ENCODE measurements around the gene SKIDA1. TPM values are rescaled to one million over a fixed set of nuclear protein-coding genes. Genes with fewer than 3 reads are reported as not detected.

The SKIDA1 gene
- total and polyA plus RNA-seq, 4 donors: 0.63 to 2.6 (median 1.6) TPM

- no peaks in the 10 kb centered on the region for H3K9me3 ChIP-seq (ENCODE audit: control insufficient read depth in 4 of 4, low read length in 3 of 4)
- peaks cover 2 to 12% (median 11%) of the 10 kb centered on the region in 4 donors for H3K4me1 ChIP-seq (ENCODE audit: control insufficient read depth in 4 of 4, insufficient read depth in 4 of 4, low read length in 3 of 4)
- H3K36me3 ChIP-seq (ENCODE audit: control insufficient read depth in 4 of 4, insufficient read depth in 3 of 4, low read depth in 1 of 4, low read length in 3 of 4): peaks cover 2 to 6% (median 4%) of the 10 kb centered on the region in 4 donors
- WGBS: 4% methylated on average over 96 of the region's 96 CpGs
- DNase-seq (ENCODE audit: low spot score): peak; percentile 72
- peak overlapping the region; percentile 99 to 100 for H3K27ac ChIP-seq (ENCODE audit: low read depth in 1 of 2, low read length in 2 of 2)
- TF ChIP-seq GABPA (IDR thresholded peaks at IDR 0.05 in 1 of 2, conservative IDR thresholded peaks at IDR 0.05 in 1 of 2): no peak
- H3K9ac ChIP-seq (ENCODE audit: low read depth in 1 of 2, low read length in 2 of 2): no peak overlapping the region
- H3K27me3 ChIP-seq (ENCODE audit: control insufficient read depth in 4 of 4, insufficient read depth in 4 of 4, low read length in 3 of 4): no peaks in the 10 kb centered on the region
- H3K4me3 ChIP-seq (ENCODE audit: low read depth in 1 of 3, low read length in 3 of 3): peak overlapping the region; percentile 66 to 95 (median 89)
These were observed 9.4 kb upstream of the SKIDA1 start for GRCh38 chr10:21534604-21535493.

GRCh38 chr10:21534280-21534586 lies 8.8 kb upstream of the SKIDA1 start:
- Histone ChIP-seq H3K4me1 (ENCODE audit: control insufficient read depth in 4 of 4, insufficient read depth in 4 of 4, low read length in 3 of 4) (peaks cover 2 to 12% (median 11%) of the 10 kb centered on the region in 4 donors), H3K36me3 (ENCODE audit: control insufficient read depth in 4 of 4, insufficient read depth in 3 of 4, low read depth in 1 of 4, low read length in 3 of 4) (peaks cover 0 to 6% (median 4%) of the 10 kb centered on the region in 4 donors), H3K9me3 (ENCODE audit: control insufficient read depth in 4 of 4, low read length in 3 of 4) (no peaks in the 10 kb centered on the region), H3K27ac (ENCODE audit: low read depth in 1 of 2, low read length in 2 of 2) (peak overlapping the region; percentile 99 to 100), H3K9ac (ENCODE audit: low read depth in 1 of 2, low read length in 2 of 2) (no peak overlapping the region), H3K4me3 (ENCODE audit: low read depth in 1 of 3, low read length in 3 of 3) (peak overlapping the region; percentile 66 to 95 (median 89)), H3K27me3 (ENCODE audit: control insufficient read depth in 4 of 4, insufficient read depth in 4 of 4, low read length in 3 of 4) (no peaks in the 10 kb centered on the region)
- DNase-seq (ENCODE audit: low spot score): no peak
- no peak for TF ChIP-seq EGR1 (IDR thresholded peaks at IDR 0.05; ENCODE audit: low read depth in 2 of 2)
- no peak for TF ChIP-seq REST (IDR thresholded peaks at IDR 0.05)
- TF ChIP-seq TAF1 (conservative IDR thresholded peaks at IDR 0.05): no peak
- TF ChIP-seq RAD21 (IDR thresholded peaks at IDR 0.05): no peak
- TF ChIP-seq JUND (IDR thresholded peaks at IDR 0.05): no peak
- no peak for TF ChIP-seq MAX (IDR thresholded peaks at IDR 0.05)
- under 1% methylated on average over 25 of the region's 26 CpGs for whole genome bisulfite sequencing

- peak; percentile 87 for DNase-seq (ENCODE audit: low spot score)
- H3K9ac ChIP-seq (ENCODE audit: low read depth in 1 of 2, low read length in 2 of 2): peak within 1 kb of the TSS; percentile 82 to 86
- peak within 1 kb of the TSS; percentile 99 to 100 for H3K27ac ChIP-seq (ENCODE audit: low read depth in 1 of 2, low read length in 2 of 2)
- under 1% methylated on average over 74 of the region's 74 CpGs for WGBS
- peak within 1 kb of the TSS; percentile 83 to 95 (median 89) for H3K4me3 ChIP-seq (ENCODE audit: low read depth in 1 of 3, low read length in 3 of 3)
- H3K27me3 ChIP-seq (ENCODE audit: control insufficient read depth in 4 of 4, insufficient read depth in 4 of 4, low read length in 3 of 4): no peaks in the 10 kb centered on the region
- peaks cover 2 to 12% (median 11%) of the 10 kb centered on the region in 4 donors for H3K4me1 ChIP-seq (ENCODE audit: control insufficient read depth in 4 of 4, insufficient read depth in 4 of 4, low read length in 3 of 4)
- H3K9me3 ChIP-seq (ENCODE audit: control insufficient read depth in 4 of 4, low read length in 3 of 4): no peaks in the 10 kb centered on the region
- peaks cover 0 to 6% (median under 1%) of the 10 kb centered on the region in 4 donors for H3K36me3 ChIP-seq (ENCODE audit: control insufficient read depth in 4 of 4, insufficient read depth in 3 of 4, low read depth in 1 of 4, low read length in 3 of 4)
- TF ChIP-seq CTCF (IDR thresholded peaks at IDR 0.05; ENCODE audit: low read depth, low read length, missing input control) (peak; percentile 27), YY1 (IDR thresholded peaks at IDR 0.05) (peak; percentile 95), MAX (IDR thresholded peaks at IDR 0.05) (peak; percentile 52), ZBTB33 (IDR thresholded peaks at IDR 0.05) (no peak), RXRA (IDR thresholded peaks at IDR 0.05) (peak; percentile 83 to 91), HNF4A (conservative IDR thresholded peaks at IDR 0.05) (peak; percentile 66 to 74), HNF4G (IDR thresholded peaks at IDR 0.05) (peak; percentile 8), FOXA2 (IDR thresholded peaks at IDR 0.05) (no peak), SP1 (IDR thresholded peaks at IDR 0.05) (peak; percentile 80), EGR1 (IDR thresholded peaks at IDR 0.05; ENCODE audit: low read depth in 2 of 2) (peak in 1 of 2 donors; percentile 89), RAD21 (IDR thresholded peaks at IDR 0.05) (peak; percentile 31 to 64), NR2F2 (IDR thresholded peaks at IDR 0.05) (no peak), TAF1 (conservative IDR thresholded peaks at IDR 0.05) (peak; percentile 46)
These were observed 8.2 kb upstream of the SKIDA1 start, which contains the start of gene MLLT10 for GRCh38 chr10:21533467-21534279. TSS of gene MLLT10 (plus strand) at chr10:21534232. CDS start at chr10:21534645, 413 bp downstream.

Measured in liver (tissue), 9 donors.